GM23338 (cell line): ENCODE data around the gene AMPD2.

Experiments used
- EZH2 ChIP-seq: fragments of 200-600 bp; sonication (generic); IDR thresholded peaks from one replicate; pipeline ENCODE4 v1.8.0; 2017; ENCODE audit warnings: antibody characterized with exemption, mild to moderate bottlenecking, low read depth; ENCODE audit not compliant: unreplicated experiment
- POLR2AphosphoS5 ChIP-seq: IDR thresholded peaks from 2 replicates; pipeline ENCODE4 v1.6.1; 2016; ENCODE audit warnings: antibody characterized with exemption, low read depth
- STAT1 ChIP-seq: IDR thresholded peaks from one replicate; pipeline ENCODE4 v1.6.1; 2016; ENCODE audit warnings: antibody characterized with exemption; ENCODE audit not compliant: unreplicated experiment
- ZNF331 ChIP-seq: fragments of 250-450 bp; sonication (Bioruptor Pico); IDR thresholded peaks from 2 replicates; pipeline ENCODE4 v1.5.0; 2020; ENCODE audit warnings: low read depth, mild to moderate bottlenecking, moderate library complexity
- TF ChIP-seq, protein P1 (sequence below), 2 experiments: fragments of 200-600 bp in 1 of 2; sonication (generic) in 1 of 2; conservative IDR thresholded peaks; 2 replicates each; pipeline versions ENCODE4 v1.5.1 to v1.6.1; 2016 to 2017; ENCODE audit warnings: antibody characterized with exemption in 2 of 2, low read depth in 2 of 2, mild to moderate bottlenecking in 2 of 2, moderate library complexity in 1 of 2

DNA sequence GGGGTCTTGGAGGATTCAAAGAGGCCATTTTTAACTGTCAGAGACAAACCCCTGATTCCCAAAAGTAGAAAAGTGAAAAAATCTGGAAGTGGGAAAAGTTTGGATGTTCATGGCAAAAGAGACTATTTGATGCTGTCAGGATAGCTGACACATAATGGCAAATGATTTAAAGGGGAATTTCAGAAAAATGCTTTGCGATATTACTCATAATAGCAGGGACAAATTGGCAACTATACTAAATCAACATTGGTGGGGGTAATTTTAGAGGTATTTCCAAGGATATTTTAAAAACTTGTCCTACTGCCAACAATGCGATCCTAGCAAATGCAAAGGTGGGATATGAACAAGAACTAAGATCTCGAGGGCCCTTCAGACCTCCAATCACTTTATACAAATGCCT, 31.0 kb downstream of the AMPD2 start:
- TF ChIP-seq EZH2 (no peak), ZNF331 (CRISPR knock-in tag) (no peak), POLR2AphosphoS5 (no peak), STAT1 (no peak)
- TF ChIP-seq, protein P1, sequence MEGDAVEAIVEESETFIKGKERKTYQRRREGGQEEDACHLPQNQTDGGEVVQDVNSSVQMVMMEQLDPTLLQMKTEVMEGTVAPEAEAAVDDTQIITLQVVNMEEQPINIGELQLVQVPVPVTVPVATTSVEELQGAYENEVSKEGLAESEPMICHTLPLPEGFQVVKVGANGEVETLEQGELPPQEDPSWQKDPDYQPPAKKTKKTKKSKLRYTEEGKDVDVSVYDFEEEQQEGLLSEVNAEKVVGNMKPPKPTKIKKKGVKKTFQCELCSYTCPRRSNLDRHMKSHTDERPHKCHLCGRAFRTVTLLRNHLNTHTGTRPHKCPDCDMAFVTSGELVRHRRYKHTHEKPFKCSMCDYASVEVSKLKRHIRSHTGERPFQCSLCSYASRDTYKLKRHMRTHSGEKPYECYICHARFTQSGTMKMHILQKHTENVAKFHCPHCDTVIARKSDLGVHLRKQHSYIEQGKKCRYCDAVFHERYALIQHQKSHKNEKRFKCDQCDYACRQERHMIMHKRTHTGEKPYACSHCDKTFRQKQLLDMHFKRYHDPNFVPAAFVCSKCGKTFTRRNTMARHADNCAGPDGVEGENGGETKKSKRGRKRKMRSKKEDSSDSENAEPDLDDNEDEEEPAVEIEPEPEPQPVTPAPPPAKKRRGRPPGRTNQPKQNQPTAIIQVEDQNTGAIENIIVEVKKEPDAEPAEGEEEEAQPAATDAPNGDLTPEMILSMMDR (conservative IDR thresholded peaks at IDR 0.05; ENCODE audit: low read depth in 2 of 2): no peak
